Panc1 (cell line): Measurements from ENCODE around the gene PIGM.

Source experiments
- POLR2AphosphoS5 ChIP-seq: IDR thresholded peaks from 2 replicates; pipeline ENCODE4 v1.6.1; 2012; ENCODE audit warnings: mild to moderate bottlenecking, low read depth, low read length, moderate library complexity
- TF ChIP-seq, protein P1 (sequence below): fragments of 450-650 bp; IDR thresholded peaks from 2 replicates; pipeline ENCODE4 v1.5.1; 2017; ENCODE audit warnings: mild to moderate bottlenecking

DNA sequence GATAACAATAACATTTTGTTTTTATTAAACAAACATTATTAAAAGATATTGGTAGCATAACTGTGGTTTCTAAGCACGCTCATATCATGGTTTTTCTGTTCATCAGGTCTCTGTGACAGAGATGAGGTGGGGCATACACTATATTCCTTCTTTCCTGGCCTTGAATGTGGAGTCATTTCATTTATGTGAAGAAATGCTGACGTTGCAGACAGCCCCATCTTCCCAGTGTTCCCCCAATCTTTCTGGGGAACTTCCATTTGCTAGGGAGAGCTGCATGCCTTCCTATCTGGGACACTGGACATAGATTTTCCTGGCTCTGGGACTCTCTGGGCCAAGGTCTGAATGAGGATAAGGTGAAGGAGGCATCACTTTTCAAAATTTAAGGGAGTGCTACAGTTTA lies 30.4 kb downstream of the PIGM start:
- TF ChIP-seq, protein P1, sequence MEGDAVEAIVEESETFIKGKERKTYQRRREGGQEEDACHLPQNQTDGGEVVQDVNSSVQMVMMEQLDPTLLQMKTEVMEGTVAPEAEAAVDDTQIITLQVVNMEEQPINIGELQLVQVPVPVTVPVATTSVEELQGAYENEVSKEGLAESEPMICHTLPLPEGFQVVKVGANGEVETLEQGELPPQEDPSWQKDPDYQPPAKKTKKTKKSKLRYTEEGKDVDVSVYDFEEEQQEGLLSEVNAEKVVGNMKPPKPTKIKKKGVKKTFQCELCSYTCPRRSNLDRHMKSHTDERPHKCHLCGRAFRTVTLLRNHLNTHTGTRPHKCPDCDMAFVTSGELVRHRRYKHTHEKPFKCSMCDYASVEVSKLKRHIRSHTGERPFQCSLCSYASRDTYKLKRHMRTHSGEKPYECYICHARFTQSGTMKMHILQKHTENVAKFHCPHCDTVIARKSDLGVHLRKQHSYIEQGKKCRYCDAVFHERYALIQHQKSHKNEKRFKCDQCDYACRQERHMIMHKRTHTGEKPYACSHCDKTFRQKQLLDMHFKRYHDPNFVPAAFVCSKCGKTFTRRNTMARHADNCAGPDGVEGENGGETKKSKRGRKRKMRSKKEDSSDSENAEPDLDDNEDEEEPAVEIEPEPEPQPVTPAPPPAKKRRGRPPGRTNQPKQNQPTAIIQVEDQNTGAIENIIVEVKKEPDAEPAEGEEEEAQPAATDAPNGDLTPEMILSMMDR = no peak
- no peak for TF ChIP-seq POLR2AphosphoS5
